Mesenchymal stem cell (in vitro differentiated cells and primary cell): ENCODE measurements around the gene ZDHHC16.
"Not testable (repeated sequence)": the region's sequence is repeated elsewhere in the genome, so short reads cannot be mapped to it uniquely, and the experiment has no call there.

Source experiments
- DNase-seq: peaks from one replicate; pipeline ENCODE4 v3.0.0-alpha.2; 2013
- H2AFZ ChIP-seq: one replicate; pipeline ENCODE4 v1.6.1; 2013; ENCODE audit warnings: low read depth, mild to moderate bottlenecking, control low read depth, inconsistent platforms, low read length, moderate library complexity
- H2AK5ac ChIP-seq: 2 replicates; pipeline ENCODE4 v1.6.1; 2013; ENCODE audit warnings: low read length, moderate library complexity, mild to moderate bottlenecking, inconsistent platforms; ENCODE audit not compliant: severe bottlenecking
- H2BK120ac ChIP-seq: one replicate; pipeline ENCODE4 v1.6.1; 2013; ENCODE audit warnings: low read depth, mild to moderate bottlenecking, inconsistent platforms, low read length, moderate library complexity
- H2BK12ac ChIP-seq, 2 experiments: one replicate each; pipeline ENCODE4 v1.6.1; 2013; ENCODE audit warnings: inconsistent platforms in 2 of 2, low read length in 2 of 2, mild to moderate bottlenecking in 2 of 2, moderate library complexity in 2 of 2, control low read depth in 1 of 2
- H2BK15ac ChIP-seq: one replicate; pipeline ENCODE4 v1.6.1; 2013; ENCODE audit warnings: mild to moderate bottlenecking, low read depth, inconsistent platforms; ENCODE audit not compliant: poor library complexity, severe bottlenecking
- H2BK5ac ChIP-seq: 2 replicates; pipeline ENCODE4 v1.6.1; 2013; ENCODE audit warnings: low read depth, mild to moderate bottlenecking, low read length, control low read depth, inconsistent platforms; ENCODE audit not compliant: poor library complexity, severe bottlenecking
- H3K14ac ChIP-seq, 2 experiments: one replicate each; pipeline ENCODE4 v1.6.1; 2013; ENCODE audit warnings: inconsistent platforms in 2 of 2, low read length in 2 of 2, control low read depth in 1 of 2, mild to moderate bottlenecking in 1 of 2, moderate library complexity in 1 of 2
- H3K18ac ChIP-seq, 2 experiments: one replicate each; pipeline ENCODE4 v1.6.1; 2013; ENCODE audit warnings: inconsistent platforms in 2 of 2, low read length in 2 of 2, control low read depth in 1 of 2, low read depth in 1 of 2, mild to moderate bottlenecking in 1 of 2
- H3K23ac ChIP-seq, 2 experiments: one replicate each; pipeline ENCODE4 v1.6.1; 2013; ENCODE audit warnings: inconsistent platforms in 2 of 2, low read length in 2 of 2, mild to moderate bottlenecking in 2 of 2, moderate library complexity in 2 of 2, control low read depth in 1 of 2
- H3K27ac ChIP-seq: 2 replicates; pipeline ENCODE4 v1.5.1; 2013; ENCODE audit warnings: mild to moderate bottlenecking, moderate library complexity, low read length, control low read depth, inconsistent platforms; ENCODE audit not compliant: poor library complexity, severe bottlenecking
- H3K27me3 ChIP-seq, 2 experiments: 2 replicates each; pipeline versions ENCODE4 v1.6.1 to v1.7.0; 2013; ENCODE audit warnings: low read length in 2 of 2, mild to moderate bottlenecking in 2 of 2, moderate library complexity in 2 of 2, control low read depth in 1 of 2, inconsistent platforms in 1 of 2; ENCODE audit not compliant: control insufficient read depth in 1 of 2, insufficient read depth in 1 of 2
- H3K36me3 ChIP-seq, 2 experiments: 2 replicates each; pipeline versions ENCODE4 v1.6.1 to v1.7.0; 2013; ENCODE audit warnings: low read length in 2 of 2, control low read depth in 1 of 2, inconsistent platforms in 1 of 2, low read depth in 1 of 2, mild to moderate bottlenecking in 1 of 2; ENCODE audit not compliant: insufficient read depth in 2 of 2, control insufficient read depth in 1 of 2
- H3K4ac ChIP-seq, 2 experiments: one replicate each; pipeline ENCODE4 v1.6.1; 2013; ENCODE audit warnings: inconsistent platforms in 2 of 2, low read length in 2 of 2, mild to moderate bottlenecking in 2 of 2, moderate library complexity in 2 of 2, control low read depth in 1 of 2, low read depth in 1 of 2
- H3K4me1 ChIP-seq: 2 replicates; pipeline ENCODE4 v1.6.1; 2013; ENCODE audit warnings: low read depth, low read length, control low read depth; ENCODE audit not compliant: control insufficient read depth, insufficient read depth
- H3K4me2 ChIP-seq: 2 replicates; pipeline ENCODE4 v1.6.1; 2013; ENCODE audit warnings: low read length, mild to moderate bottlenecking, inconsistent platforms; ENCODE audit not compliant: poor library complexity, severe bottlenecking
- H3K4me3 ChIP-seq, 2 experiments: 2 replicates each; pipeline versions ENCODE4 v1.5.1 to v1.7.0; 2013; ENCODE audit warnings: low read length in 2 of 2, mild to moderate bottlenecking in 2 of 2, control low read depth in 1 of 2, low read depth in 1 of 2; ENCODE audit not compliant: insufficient read depth in 1 of 2
- H3K79me1 ChIP-seq: replicated peaks from 2 replicates; pipeline ENCODE4 v1.6.1; 2013; ENCODE audit warnings: mild to moderate bottlenecking, control low read depth, low read length, inconsistent platforms; ENCODE audit not compliant: poor library complexity, severe bottlenecking
- H3K9ac ChIP-seq: 2 replicates; pipeline ENCODE4 v1.7.0; 2013; ENCODE audit warnings: mild to moderate bottlenecking, low read length, moderate library complexity
- H3K9me3 ChIP-seq: 2 replicates; pipeline ENCODE4 v1.7.0; 2013; ENCODE audit warnings: mild to moderate bottlenecking, low read length; ENCODE audit not compliant: control insufficient read depth
- H4K8ac ChIP-seq: one replicate; pipeline ENCODE4 v1.6.1; 2013; ENCODE audit warnings: inconsistent platforms, mild to moderate bottlenecking, low read length, moderate library complexity
- H4K91ac ChIP-seq: one replicate; pipeline ENCODE4 v1.6.1; 2013; ENCODE audit warnings: mild to moderate bottlenecking, low read length, inconsistent platforms
- WGBS: methylation state at CpG from one replicate; pipeline ENCODE4 v1.1.7; 2013; ENCODE audit warnings: mixed read lengths; 5-methylcytosine and 5-hydroxymethylcytosine counted together

Gene ZDHHC16

GRCh38 chr10:97412891-97413304 is 33.1 kb upstream of the ZDHHC16 start:
- Histone ChIP-seq H3K27ac (peak overlapping the region; percentile 32), H3K4me2 (no peak overlapping the region), H3K4me3 (no peak overlapping the region), H2BK12ac (peak overlapping the region in 1 of 2 experiments; percentile 56), H3K27me3 (no peaks in the 10 kb centered on the region), H4K91ac (no peak overlapping the region), H3K4me1 (peaks cover 20% of the 10 kb centered on the region), H2BK15ac (no peak overlapping the region), H2BK5ac (no peak overlapping the region), H3K79me1 (peaks cover 11% of the 10 kb centered on the region), H3K18ac (no peak overlapping the region), H2BK120ac (no peak overlapping the region), H4K8ac (no peak overlapping the region), H3K23ac (no peak overlapping the region), H3K36me3 (peaks cover 0 to 9% of the 10 kb centered on the region in 2 experiments), H3K9ac (no peak overlapping the region), H3K4ac (no peak overlapping the region), H2AK5ac (peak overlapping the region; percentile 29), H2AFZ (no peak overlapping the region), H3K9me3 (no peaks in the 10 kb centered on the region), H3K14ac (no peak overlapping the region)
- 92% methylated on average over 10 of the region's 10 CpGs for WGBS
- no peak for DNase-seq

GRCh38 chr10:97416565-97416964 is 29.4 kb upstream of the ZDHHC16 start:
- 89% methylated on average over 6 of the region's 6 CpGs for whole genome bisulfite sequencing

GRCh38 chr10:97423757-97424098 is 22.2 kb upstream of the ZDHHC16 start:
- not testable (repeated sequence) for DNase-seq, H3K18ac ChIP-seq, H3K4me2 ChIP-seq, H4K91ac ChIP-seq, H3K4me3 ChIP-seq, H2BK120ac ChIP-seq, H3K27me3 ChIP-seq, H2AK5ac ChIP-seq, H3K23ac ChIP-seq, H2BK15ac ChIP-seq, H3K14ac ChIP-seq, H4K8ac ChIP-seq, H2BK12ac ChIP-seq, H3K27ac ChIP-seq, H3K4ac ChIP-seq, H2BK5ac ChIP-seq, H3K36me3 ChIP-seq, H3K9me3 ChIP-seq, H2AFZ ChIP-seq
- peak overlapping the region; percentile 24 for H3K9ac ChIP-seq
- peaks cover 11% of the 10 kb centered on the region for H3K4me1 ChIP-seq
- WGBS, result 100% methylated on average over 5 of the region's 8 CpGs
- H3K79me1 ChIP-seq, result peaks cover 15% of the 10 kb centered on the region

More at GRCh38 chr10:97416565-97416964, 29.4 kb upstream of the ZDHHC16 start:
- Histone ChIP-seq H2AFZ (no peak overlapping the region), H3K27me3 (no peaks in the 10 kb centered on the region), H2AK5ac (peak overlapping the region; percentile 68), H2BK5ac (no peak overlapping the region), H4K8ac (no peak overlapping the region), H3K27ac (no peak overlapping the region), H3K79me1 (peaks cover 21% of the 10 kb centered on the region), H3K4me3 (no peak overlapping the region), H3K23ac (no peak overlapping the region), H3K18ac (no peak overlapping the region), H3K9me3 (no peaks in the 10 kb centered on the region), H2BK15ac (no peak overlapping the region), H3K9ac (no peak overlapping the region), H4K91ac (no peak overlapping the region), H3K14ac (no peak overlapping the region), H3K4ac (no peak overlapping the region), H3K4me2 (no peak overlapping the region), H2BK12ac (no peak overlapping the region), H3K4me1 (peaks cover 22% of the 10 kb centered on the region), H2BK120ac (no peak overlapping the region), H3K36me3 (peaks cover 0 to 8% of the 10 kb centered on the region in 2 experiments)
- DNase-seq, result no peak

- H3K18ac ChIP-seq, result peak within 1 kb of the TSS; percentile 73 to 99
- H3K27ac ChIP-seq, result peak within 1 kb of the TSS; percentile 90
- peaks cover 7% of the 10 kb centered on the region for H3K79me1 ChIP-seq
- peak within 1 kb of the TSS; percentile 78 for H4K91ac ChIP-seq
- peak within 1 kb of the TSS; percentile 74 to 98 for H3K4me3 ChIP-seq
- peaks cover 9 to 20% of the 10 kb centered on the region in 2 experiments for H3K36me3 ChIP-seq
- H2BK15ac ChIP-seq, result no peak within 1 kb of the TSS
- peak within 1 kb of the TSS; percentile 82 for H2BK5ac ChIP-seq
- H2AK5ac ChIP-seq, result peak within 1 kb of the TSS; percentile 41
- H2BK120ac ChIP-seq, result no peak within 1 kb of the TSS
- DNase-seq, result peak; percentile 95
- no peaks in the 10 kb centered on the region for H3K9me3 ChIP-seq
- H3K27me3 ChIP-seq, result no peaks in the 10 kb centered on the region
- H3K4me1 ChIP-seq, result peaks cover 9% of the 10 kb centered on the region
- H3K14ac ChIP-seq, result peak within 1 kb of the TSS in 1 of 2 experiments; percentile 86
- peak within 1 kb of the TSS; percentile 88 for H3K4me2 ChIP-seq
- H3K9ac ChIP-seq, result peak within 1 kb of the TSS; percentile 98
- H3K23ac ChIP-seq, result peak within 1 kb of the TSS in 1 of 2 experiments; percentile 16
- H3K4ac ChIP-seq, result peak within 1 kb of the TSS; percentile 73 to 94
- H2AFZ ChIP-seq, result peak within 1 kb of the TSS; percentile 18
- H2BK12ac ChIP-seq, result no peak within 1 kb of the TSS
- WGBS, result under 1% methylated on average over 62 of the region's 90 CpGs
- peak within 1 kb of the TSS; percentile 73 for H4K8ac ChIP-seq
These were observed 19.8 kb upstream of the ZDHHC16 start, which contains the start of gene PGAM1 for GRCh38 chr10:97425964-97426775. PGAM1 (plus strand) TSS chr10:97426191; CDS start chr10:97426308, 117 bp downstream.
